Activated naive CD8-positive, alpha-beta T cell treated with anti-CD3 and anti-CD28 coated beads for 36 hours (primary cell): ENCODE results near the gene RUFY3. TPM values are rescaled to one million over a fixed set of nuclear protein-coding genes. Genes with fewer than 3 reads are reported as not detected.
"Not testable (repeated sequence)": the region's sequence is repeated elsewhere in the genome, so short reads cannot be mapped to it uniquely, and the experiment has no call there.

Experiments used
- DNase-seq: peaks from one replicate; pipeline ENCODE4 v3.0.0; 2021
- H3K27ac Mint-ChIP-seq: one replicate; pipeline ENCODE4 v1.8.0; 2022; ENCODE audit warnings: mild to moderate bottlenecking, moderate library complexity, mixed read lengths
- H3K27me3 Mint-ChIP-seq: one replicate; pipeline ENCODE4 v1.8.0; 2022; ENCODE audit warnings: mild to moderate bottlenecking, mixed read lengths
- H3K36me3 Mint-ChIP-seq: one replicate; pipeline ENCODE4 v1.8.0; 2021; ENCODE audit warnings: mild to moderate bottlenecking, mixed read lengths
- H3K4me1 Mint-ChIP-seq: one replicate; pipeline ENCODE4 v1.8.0; 2021; ENCODE audit warnings: mixed read lengths
- H3K4me3 Mint-ChIP-seq: one replicate; pipeline ENCODE4 v1.8.0; 2022; ENCODE audit warnings: mild to moderate bottlenecking, moderate library complexity, mixed read lengths
- H3K9me3 Mint-ChIP-seq: one replicate; pipeline ENCODE4 v1.8.0; 2022; ENCODE audit warnings: mixed read lengths
- total RNA-seq, 2 experiments: library from RNA; stranded (reverse); gene quantifications; one replicate each; pipeline ENCODE4 v1.2.3, GENCODE V29; 2021

Gene RUFY3
- total RNA-seq, 2 experiments from 2014 or later: 10.1 to 11.3 TPM

- Mint-ChIP-seq H3K4me3 (no peak overlapping the region), H3K27ac (peak overlapping the region; percentile 49), H3K27me3 (no peaks in the 10 kb centered on the region), H3K36me3 (peaks cover 3% of the 10 kb centered on the region), H3K4me1 (peaks cover 42% of the 10 kb centered on the region), H3K9me3 (no peaks in the 10 kb centered on the region)
- no peak for DNase-seq
Observed at GRCh38 chr4:70714079-70714887, 7.5 kb upstream of the RUFY3 start.

DNA sequence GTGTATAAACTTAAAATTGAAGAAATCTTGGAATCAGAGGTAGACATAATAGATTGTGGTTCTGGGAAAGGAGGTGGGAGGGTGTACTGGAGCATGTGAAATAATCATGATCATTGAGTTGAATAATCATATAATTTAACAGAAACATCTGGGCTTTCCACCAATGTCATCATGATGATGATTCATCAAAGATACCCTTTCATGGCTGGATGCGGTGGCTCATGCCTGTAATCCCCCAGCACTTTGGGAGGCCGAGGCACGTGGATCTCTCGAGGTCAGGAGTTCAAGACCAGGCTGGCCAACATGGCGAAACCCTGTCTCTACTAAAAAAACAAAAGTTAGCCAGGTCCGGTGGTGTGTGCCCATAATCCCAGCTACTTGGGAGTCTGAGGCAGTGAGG lies 6.7 kb upstream of the RUFY3 start:
- H3K27me3 Mint-ChIP-seq: no peaks in the 10 kb centered on the region
- H3K27ac Mint-ChIP-seq: peak overlapping the region; percentile 45
- peaks cover 3% of the 10 kb centered on the region for H3K36me3 Mint-ChIP-seq
- no peak for DNase-seq
- peaks cover 37% of the 10 kb centered on the region for H3K4me1 Mint-ChIP-seq
- H3K9me3 Mint-ChIP-seq: no peaks in the 10 kb centered on the region
- no peak overlapping the region for H3K4me3 Mint-ChIP-seq

GRCh38 chr4:70718811-70719604 lies 2.8 kb upstream of the RUFY3 start:
- no peak for DNase-seq
- H3K27ac Mint-ChIP-seq: no peak overlapping the region
- no peak overlapping the region for H3K4me3 Mint-ChIP-seq
- H3K9me3 Mint-ChIP-seq: no peaks in the 10 kb centered on the region
- no peaks in the 10 kb centered on the region for H3K27me3 Mint-ChIP-seq
- no peaks in the 10 kb centered on the region for H3K36me3 Mint-ChIP-seq
- peaks cover 36% of the 10 kb centered on the region for H3K4me1 Mint-ChIP-seq

DNA sequence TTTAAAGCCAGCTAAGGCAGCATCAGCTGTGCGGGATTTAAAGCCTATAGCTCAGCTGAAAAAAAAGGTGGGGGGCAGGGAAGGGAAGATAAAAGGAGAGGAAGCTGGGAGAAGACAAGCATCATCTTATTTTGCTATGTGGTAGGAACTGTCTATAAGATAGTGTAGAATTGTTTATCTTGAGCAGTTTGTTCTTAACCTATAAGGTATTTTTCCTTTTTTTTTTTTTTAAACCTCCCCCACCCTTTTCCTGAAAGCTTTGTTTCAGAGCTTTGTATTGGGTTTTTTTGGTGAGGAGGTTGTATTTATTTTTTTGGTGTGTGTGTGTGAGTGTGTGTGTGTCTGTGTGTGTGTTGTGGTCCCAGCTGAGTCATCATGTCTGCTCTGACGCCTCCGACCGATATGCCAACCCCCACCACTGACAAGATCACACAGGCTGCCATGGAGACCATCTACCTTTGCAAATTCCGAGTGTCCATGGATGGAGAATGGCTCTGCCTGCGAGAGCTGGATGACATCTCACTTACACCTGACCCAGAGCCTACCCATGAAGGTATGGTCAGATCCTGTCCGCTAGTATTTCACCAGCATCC lies 531 bp downstream of the RUFY3 start:
- H3K36me3 Mint-ChIP-seq: no peaks in the 10 kb centered on the region
- peaks cover 23% of the 10 kb centered on the region for H3K4me1 Mint-ChIP-seq
- peak overlapping the region; percentile 29 for H3K4me3 Mint-ChIP-seq
- peak overlapping the region; percentile 17 for H3K27ac Mint-ChIP-seq
- no peaks in the 10 kb centered on the region for H3K9me3 Mint-ChIP-seq
- DNase-seq: peak; percentile 32
- H3K27me3 Mint-ChIP-seq: no peaks in the 10 kb centered on the region

GRCh38 chr4:70724463-70724862 lies 2.7 kb downstream of the RUFY3 start:
- no peak overlapping the region for H3K27ac Mint-ChIP-seq
- H3K36me3 Mint-ChIP-seq: no peaks in the 10 kb centered on the region
- H3K9me3 Mint-ChIP-seq: no peaks in the 10 kb centered on the region
- H3K27me3 Mint-ChIP-seq: no peaks in the 10 kb centered on the region
- DNase-seq: no peak
- H3K4me1 Mint-ChIP-seq: peaks cover 21% of the 10 kb centered on the region
- H3K4me3 Mint-ChIP-seq: no peak overlapping the region

GRCh38 chr4:70725633-70726032 lies 3.9 kb downstream of the RUFY3 start:
- Mint-ChIP-seq H3K4me3 (no peak overlapping the region), H3K4me1 (peaks cover 19% of the 10 kb centered on the region)

GRCh38 chr4:70726515-70726914 lies 4.8 kb downstream of the RUFY3 start:
- H3K27me3 Mint-ChIP-seq, H3K36me3 Mint-ChIP-seq: not testable (repeated sequence)

More at GRCh38 chr4:70725633-70726032, 3.9 kb downstream of the RUFY3 start:
- DNase-seq: no peak
- no peaks in the 10 kb centered on the region for H3K27me3 Mint-ChIP-seq
- H3K36me3 Mint-ChIP-seq: no peaks in the 10 kb centered on the region
- H3K27ac Mint-ChIP-seq: no peak overlapping the region
- H3K9me3 Mint-ChIP-seq: no peaks in the 10 kb centered on the region

GRCh38 chr4:70728091-70728490 lies 6.3 kb downstream of the RUFY3 start:
- no peaks in the 10 kb centered on the region for H3K27me3 Mint-ChIP-seq
- no peak for DNase-seq
- no peak overlapping the region for H3K27ac Mint-ChIP-seq
- no peaks in the 10 kb centered on the region for H3K36me3 Mint-ChIP-seq
- no peaks in the 10 kb centered on the region for H3K9me3 Mint-ChIP-seq
- H3K4me1 Mint-ChIP-seq: peaks cover 8% of the 10 kb centered on the region
- H3K4me3 Mint-ChIP-seq: no peak overlapping the region

More at GRCh38 chr4:70726515-70726914, 4.8 kb downstream of the RUFY3 start:
- H3K27ac Mint-ChIP-seq, H3K9me3 Mint-ChIP-seq, DNase-seq, H3K4me3 Mint-ChIP-seq: not testable (repeated sequence)
- H3K4me1 Mint-ChIP-seq: peaks cover 19% of the 10 kb centered on the region

GRCh38 chr4:70732878-70733277 lies 11.1 kb downstream of the RUFY3 start:
- Mint-ChIP-seq H3K27ac (peak overlapping the region; percentile 54), H3K4me1 (peaks cover 36% of the 10 kb centered on the region)
- H3K27me3 Mint-ChIP-seq, H3K9me3 Mint-ChIP-seq, H3K4me3 Mint-ChIP-seq, DNase-seq, H3K36me3 Mint-ChIP-seq: not testable (repeated sequence)

- peaks cover 1% of the 10 kb centered on the region for H3K9me3 Mint-ChIP-seq
- H3K27me3 Mint-ChIP-seq: no peaks in the 10 kb centered on the region
- peak; percentile 32 for DNase-seq
- peak overlapping the region; percentile 65 for H3K4me3 Mint-ChIP-seq
- peaks cover 36% of the 10 kb centered on the region for H3K4me1 Mint-ChIP-seq
- no peaks in the 10 kb centered on the region for H3K36me3 Mint-ChIP-seq
- peak overlapping the region; percentile 65 for H3K27ac Mint-ChIP-seq
Observed at GRCh38 chr4:70734168-70734954, 12.6 kb downstream of the RUFY3 start.

- Mint-ChIP-seq H3K4me1 (peaks cover 37% of the 10 kb centered on the region), H3K27ac (peak overlapping the region; percentile 65), H3K36me3 (no peaks in the 10 kb centered on the region), H3K4me3 (peak overlapping the region; percentile 65), H3K27me3 (no peaks in the 10 kb centered on the region), H3K9me3 (peaks cover 1% of the 10 kb centered on the region)
- DNase-seq: no peak
Observed at GRCh38 chr4:70734971-70735370, 13.2 kb downstream of the RUFY3 start.

- H3K36me3 Mint-ChIP-seq: not testable (repeated sequence)
- peak; percentile 19 for DNase-seq
Observed at GRCh38 chr4:70735915-70736314, 14.2 kb downstream of the RUFY3 start.

GRCh38 chr4:70737006-70737405 lies 15.2 kb downstream of the RUFY3 start:
- H3K27ac Mint-ChIP-seq: no peak overlapping the region
- no peaks in the 10 kb centered on the region for H3K36me3 Mint-ChIP-seq
- no peaks in the 10 kb centered on the region for H3K27me3 Mint-ChIP-seq
- DNase-seq: no peak
- H3K4me1 Mint-ChIP-seq: peaks cover 38% of the 10 kb centered on the region
- peak overlapping the region; percentile 34 for H3K4me3 Mint-ChIP-seq
- peaks cover 1% of the 10 kb centered on the region for H3K9me3 Mint-ChIP-seq

More at GRCh38 chr4:70735915-70736314, 14.2 kb downstream of the RUFY3 start:
- H3K4me1 Mint-ChIP-seq: peaks cover 38% of the 10 kb centered on the region
- H3K27me3 Mint-ChIP-seq, H3K9me3 Mint-ChIP-seq: not testable (repeated sequence)
- peak overlapping the region; percentile 20 for H3K27ac Mint-ChIP-seq
- H3K4me3 Mint-ChIP-seq: peak overlapping the region; percentile 34

GRCh38 chr4:70737409-70737808 lies 15.6 kb downstream of the RUFY3 start:
- peak overlapping the region; percentile 34 for H3K4me3 Mint-ChIP-seq
- H3K27ac Mint-ChIP-seq: peak overlapping the region; percentile 62
- DNase-seq: no peak
- no peaks in the 10 kb centered on the region for H3K36me3 Mint-ChIP-seq
- peaks cover 39% of the 10 kb centered on the region for H3K4me1 Mint-ChIP-seq
- H3K27me3 Mint-ChIP-seq: no peaks in the 10 kb centered on the region
- peaks cover 1% of the 10 kb centered on the region for H3K9me3 Mint-ChIP-seq
